ENCODE measurements around the gene WASF3. TPM values are rescaled to one million over a fixed set of nuclear protein-coding genes. Genes with fewer than 3 reads are reported as not detected.

WASF3 gene
- total RNA-seq, 1 experiment from 2014 or later = 3.4 TPM

GRCh38 chr13:26584713-26585112 is 27.2 kb downstream of the WASF3 start:
- no peaks in the 10 kb centered on the region for H3K9me2 ChIP-seq (ENCODE audit: insufficient read depth)
- H3K4me1 ChIP-seq (ENCODE audit: control insufficient read depth in 1 of 2, insufficient read depth in 2 of 2, low read length in 2 of 2) = no peaks in the 10 kb centered on the region
- H3K4me3 ChIP-seq (replicated peaks in 1 of 2; ENCODE audit: low read depth in 1 of 2, low read length in 2 of 2) = no peak overlapping the region
- no peaks in the 10 kb centered on the region for H4K20me1 ChIP-seq (ENCODE audit: insufficient read depth)
- H3K79me2 ChIP-seq (ENCODE audit: insufficient read depth, low read length) = no peaks in the 10 kb centered on the region
- CTCF ChIA-PET = interaction anchor here (0.8 kb wide), 1 partner anchor 114 kb away, joined by 3 read pairs; no protein-coding TSS in a partner anchor
- H3K9ac ChIP-seq (ENCODE audit: low read length) = no peak overlapping the region
- POLR2A ChIA-PET = no interaction called here
- H3K9me3 ChIP-seq (ENCODE audit: control insufficient read depth in 1 of 2, insufficient read depth in 1 of 2, low read depth in 1 of 2, low read length in 2 of 2) = no peaks in the 10 kb centered on the region
- DNase-seq (ENCODE audit: low read depth, low spot score) (no peak), ATAC-seq (no peak)
- RAD21 ChIA-PET (ENCODE audit: low non-redundant PET in 1 of 2, low total read pairs in 2 of 2, uncharacterized antibody in 2 of 2, unreplicated experiment in 2 of 2) = no interaction called here
- H2AFZ ChIP-seq (ENCODE audit: low read depth, low read length, poor library complexity, severe bottlenecking) = no peak overlapping the region
- BruUV-seq (replicated peaks) = no TSS peak
- intact Hi-C loops (cut with micrococcal nuclease) = no loop called here
- H3K4me2 ChIP-seq (ENCODE audit: low read length) = no peak overlapping the region
- H3K27ac ChIP-seq (ENCODE audit: low read depth, low read length) = no peak overlapping the region
- TF ChIP-seq SP1 (IDR thresholded peaks at IDR 0.05; ENCODE audit: low read depth) (no peak), POLR2AphosphoS5 (IDR thresholded peaks at IDR 0.05; ENCODE audit: low read depth, low read length) (no peak), EZH2 (IDR thresholded peaks at IDR 0.05) (no peak), FOSL1 (IDR thresholded peaks at IDR 0.05; ENCODE audit: low read depth) (no peak), ZNF274 (IDR thresholded peaks at IDR 0.05; ENCODE audit: low read depth, low read length) (no peak), TCF7L2 (IDR thresholded peaks at IDR 0.05; ENCODE audit: borderline replicate concordance, extremely low read depth, insufficient read depth, insufficient read length) (no peak)
- H3K27me3 ChIP-seq (ENCODE audit: insufficient read depth, low read length) = peaks cover 50% of the 10 kb centered on the region
- H3K36me3 ChIP-seq (ENCODE audit: control insufficient read depth in 1 of 2, insufficient read depth in 2 of 2, low read length in 2 of 2) = no peaks in the 10 kb centered on the region

- H3K4me1 ChIP-seq (ENCODE audit: control insufficient read depth in 1 of 2, insufficient read depth in 2 of 2, low read length in 2 of 2) = no peaks in the 10 kb centered on the region
- H3K4me3 ChIP-seq (replicated peaks in 1 of 2; ENCODE audit: low read depth in 1 of 2, low read length in 2 of 2) = no peak overlapping the region
- no peaks in the 10 kb centered on the region for H4K20me1 ChIP-seq (ENCODE audit: insufficient read depth)
- no peak overlapping the region for H2AFZ ChIP-seq (ENCODE audit: low read depth, low read length, poor library complexity, severe bottlenecking)
- H3K36me3 ChIP-seq (ENCODE audit: control insufficient read depth in 1 of 2, insufficient read depth in 2 of 2, low read length in 2 of 2) = no peaks in the 10 kb centered on the region
- ATAC-seq = no peak
- ChIA-PET CTCF (interaction anchor here (0.8 kb wide), 1 partner anchor 113 kb away, joined by 3 read pairs; no protein-coding TSS in a partner anchor), RAD21 (ENCODE audit: low non-redundant PET in 1 of 2, low total read pairs in 2 of 2, uncharacterized antibody in 2 of 2, unreplicated experiment in 2 of 2) (no interaction called here), POLR2A (no interaction called here)
- no peak overlapping the region for H3K4me2 ChIP-seq (ENCODE audit: low read length)
- intact Hi-C loops (cut with micrococcal nuclease) = no loop called here
- no peaks in the 10 kb centered on the region for H3K9me3 ChIP-seq (ENCODE audit: control insufficient read depth in 1 of 2, insufficient read depth in 1 of 2, low read depth in 1 of 2, low read length in 2 of 2)
- no peak overlapping the region for H3K9ac ChIP-seq (ENCODE audit: low read length)
- no peak for DNase-seq (ENCODE audit: low read depth, low spot score)
- H3K27me3 ChIP-seq (ENCODE audit: insufficient read depth, low read length) = peaks cover 53% of the 10 kb centered on the region
- TF ChIP-seq TCF7L2 (IDR thresholded peaks at IDR 0.05; ENCODE audit: borderline replicate concordance, extremely low read depth, insufficient read depth, insufficient read length) = no peak
- H3K9me2 ChIP-seq (ENCODE audit: insufficient read depth) = no peaks in the 10 kb centered on the region
- no peak overlapping the region for H3K27ac ChIP-seq (ENCODE audit: low read depth, low read length)
- no TSS peak for BruUV-seq (replicated peaks)
- H3K79me2 ChIP-seq (ENCODE audit: insufficient read depth, low read length) = no peaks in the 10 kb centered on the region
Observed at GRCh38 chr13:26585136-26585535, 27.7 kb downstream of the WASF3 start.
